K562 (cell line): ENCODE measurements around the gene TTBK2. TPM values are rescaled to one million over a fixed set of nuclear protein-coding genes. Genes with fewer than 3 reads are reported as not detected.

Source experiments
- ATAC-seq: fragments of 200-7000 bp; cut with Tn5 transposase; 3 replicates; pipeline ENCODE4 v1.9.1; 2020; ENCODE audit warnings: moderate library complexity
- BruUV-seq: library from RNA; stranded (reverse); fragments of 400-500 nt; replicated peaks from 2 replicates; lab custom pipeline; 2021; lab: Mats Ljungman, UMichigan
- CTCF ChIA-PET: fragments of 300-600 bp; formaldehyde crosslinking; extraction: SDS; loops from one replicate; lab custom pipeline; 2021; ENCODE audit warnings: low intra/inter-chr PET ratio; lab: Yijun Ruan, JAX
- POLR2A ChIA-PET: fragments of 300-600, 350-650 bp; sonication (Branson Sonifier 250); formaldehyde crosslinking; extraction: SDS; loops from one replicate; lab custom pipeline; 2021; ENCODE audit warnings: antibody characterized with exemption, inconsistent platforms; lab: Yijun Ruan, JAX
- DNase-seq, 4 experiments: peaks; one replicate each; pipeline versions ENCODE4 v3.0.0 to v3.0.0-alpha.2; 2011 to 2018; ENCODE audit warnings: low spot score in 3 of 4, mixed read lengths in 3 of 4; ENCODE audit errors: extremely low read depth in 1 of 4
- FAIRE-seq: peaks from 2 replicates; lab custom pipeline; 2011; peaks lifted over from hg19 to GRCh38; lab: Jason Lieb, UNC
- H2AFZ ChIP-seq: 2 replicates; pipeline ENCODE4 v1.6.0; 2011; ENCODE audit warnings: low read depth, low read length, control low read depth, inconsistent platforms
- H3K27ac ChIP-seq: fragments of 200-600 bp; 3 replicates; pipeline ENCODE4 v1.8.0; 2011; ENCODE audit warnings: low read depth, mild to moderate bottlenecking, control low read depth, inconsistent platforms, low read length, moderate library complexity, mixed read lengths; ENCODE audit errors: extremely low read depth
- H3K27me3 ChIP-seq, 2 experiments: fragments of 300-600 bp in 1 of 2; 2 replicates in 1 of 2; 3 replicates in 1 of 2; pipeline versions ENCODE4 v1.6.0 to v1.8.0; 2011; ENCODE audit warnings: inconsistent platforms in 2 of 2, low read length in 2 of 2, mild to moderate bottlenecking in 1 of 2, mixed read lengths in 1 of 2, moderate library complexity in 1 of 2; ENCODE audit not compliant: control insufficient read depth in 2 of 2, insufficient read depth in 2 of 2
- H3K36me3 ChIP-seq: fragments of 300-600 bp; 3 replicates; pipeline ENCODE4 v1.8.0; 2011; ENCODE audit warnings: mild to moderate bottlenecking, low read length, inconsistent platforms; ENCODE audit not compliant: control insufficient read depth, insufficient read depth
- H3K4me1 ChIP-seq, 2 experiments: fragments of 200-600 bp in 1 of 2; replicated peaks in 1 of 2; 2 replicates in 1 of 2; 3 replicates in 1 of 2; pipeline versions ENCODE4 v1.5.1 to v1.8.0; 2011; ENCODE audit warnings: inconsistent platforms in 2 of 2, low read length in 2 of 2, mild to moderate bottlenecking in 1 of 2, mixed read lengths in 1 of 2, moderate library complexity in 1 of 2; ENCODE audit not compliant: control insufficient read depth in 2 of 2, insufficient read depth in 2 of 2
- H3K4me2 ChIP-seq: 2 replicates; pipeline ENCODE4 v1.6.1; 2011; ENCODE audit warnings: low read length, control low read depth, inconsistent platforms, mixed read lengths; ENCODE audit not compliant: insufficient read depth
- H3K4me3 ChIP-seq: fragments of 200-600 bp; sonication (generic), shearing (Covaris generic); 2 replicates; pipeline ENCODE4 v1.5.1; 2016; ENCODE audit warnings: control low read depth, inconsistent platforms
- H3K79me2 ChIP-seq: fragments of 200-600 bp; 3 replicates; pipeline ENCODE4 v1.8.0; 2011; ENCODE audit warnings: low read length, inconsistent platforms; ENCODE audit not compliant: control insufficient read depth, insufficient read depth
- H3K9ac ChIP-seq, 2 experiments: 2 replicates each; pipeline versions ENCODE4 v1.6.0 to v1.6.1; 2011; ENCODE audit warnings: low read depth in 2 of 2, low read length in 2 of 2, control low read depth in 1 of 2, inconsistent platforms in 1 of 2, mild to moderate bottlenecking in 1 of 2, mixed read lengths in 1 of 2; ENCODE audit not compliant: insufficient read depth in 1 of 2
- H3K9me1 ChIP-seq: one replicate; pipeline ENCODE4 v1.6.0; 2011; ENCODE audit warnings: inconsistent platforms, mild to moderate bottlenecking, low read length, moderate library complexity; ENCODE audit not compliant: control insufficient read depth, insufficient read depth
- H3K9me3 ChIP-seq: replicated peaks from 2 replicates; pipeline ENCODE4 v1.5.1; 2011; ENCODE audit warnings: low read depth, low read length, inconsistent platforms; ENCODE audit not compliant: control insufficient read depth, insufficient read depth
- H4K20me1 ChIP-seq: replicated peaks from 2 replicates; pipeline ENCODE4 v1.6.1; 2011; ENCODE audit warnings: low read length, inconsistent platforms, mixed read lengths; ENCODE audit not compliant: control insufficient read depth, insufficient read depth
- ARHGAP35 ChIP-seq: fragments of 450-650 bp; IDR thresholded peaks from 2 replicates; pipeline ENCODE4 v1.6.1; 2018; ENCODE audit not compliant: partially characterized antibody
- ARID1B ChIP-seq: fragments of 450-650 bp; IDR thresholded peaks from 2 replicates; pipeline ENCODE4 v1.6.1; 2016; ENCODE audit warnings: antibody characterized with exemption, mild to moderate bottlenecking, inconsistent platforms
- ETS1 ChIP-seq: conservative IDR thresholded peaks from 2 replicates; pipeline ENCODE4 v1.6.1; 2011; ENCODE audit warnings: low read depth, mild to moderate bottlenecking, low read length; ENCODE audit not compliant: control insufficient read depth
- GTF2A2 ChIP-seq: IDR thresholded peaks from 2 replicates; pipeline ENCODE4 v1.6.1; 2016; ENCODE audit warnings: mild to moderate bottlenecking, missing genetic modification characterization, missing compliant biosample characterization
- KDM5B ChIP-seq: fragments of 200-600 bp; sonication (generic); IDR thresholded peaks from 2 replicates; pipeline ENCODE4 v1.6.1; 2012; ENCODE audit warnings: low read depth, mild to moderate bottlenecking, moderate library complexity, low read length, control low read depth, inconsistent platforms; ENCODE audit not compliant: insufficient replicate concordance
- SRSF3 ChIP-seq: fragments of 200-400 bp; formaldehyde crosslinking; IDR thresholded peaks from 2 replicates; pipeline ENCODE4 v1.6.1; 2016; ENCODE audit warnings: mild to moderate bottlenecking, low read length, moderate library complexity; ENCODE audit not compliant: insufficient read depth
- TRIM24 ChIP-seq, 2 experiments: fragments of 450-650 bp; IDR thresholded peaks; 2 replicates each; pipeline ENCODE4 v1.6.1; 2016
- ZNF239 ChIP-seq: fragments of 250-450 bp; sonication (Bioruptor Pico); IDR thresholded peaks from 2 replicates; pipeline ENCODE4 v1.4.0; 2020; ENCODE audit warnings: mild to moderate bottlenecking
- ZNF444 ChIP-seq: fragments of 250-450 bp; sonication (Bioruptor Pico); IDR thresholded peaks from 2 replicates; pipeline ENCODE4 v1.4.0; 2020; ENCODE audit warnings: mild to moderate bottlenecking, moderate library complexity
- WGBS: fragments of 100-300 bp; shearing (Covaris generic); methylation state at CpG from one replicate; pipeline ENCODE4 v1.1.6; 2016; ENCODE audit warnings: low coverage, mixed read lengths; ENCODE audit not compliant: insufficient coverage; ENCODE audit errors: missing lambda C conversion rate; 5-methylcytosine and 5-hydroxymethylcytosine counted together
- in situ Hi-C: fragments of 300-500 bp; cut with MboI; formaldehyde crosslinking; loops from 4 replicates; pipeline ENCODE4 v1.15.0; 2018; ENCODE audit warnings: inconsistent platforms, mixed read lengths
- intact Hi-C: fragments of 100-400 bp; cut with micrococcal nuclease; formaldehyde crosslinking; loops from 2 replicates; pipeline ENCODE4 v1.14.2; 2022
- polyA plus RNA-seq, 8 experiments: library from polyadenylated mRNA; depleted of rRNA in 4 of 8; stranded (reverse) in 5 of 8; unstranded in 3 of 8; fragments of >200 nt; fragmentation: Nextera tagmentation in 2 of 8; fragmentation: Illumina TruSeq in 1 of 8; extraction: Ambion mirVana in 2 of 8; extraction: Trizol in 1 of 8; gene quantifications; 2 replicates each; pipeline versions ENCODE4 v1.2.1 to v1.2.3, GENCODE V29; 2011 to 2014; ENCODE audit warnings: inconsistent platforms in 1 of 8, missing spikeins in 1 of 8
- total RNA-seq, 7 experiments: library from RNA; depleted of rRNA in 6 of 7; stranded (reverse); fragments of >200 nt in 6 of 7; fragmentation: Illumina TruSeq in 2 of 7; extraction: Trizol in 2 of 7; gene quantifications; 2 replicates each; pipeline versions ENCODE4 v1.2.1 to v1.2.3, GENCODE V29; 2011 to 2021; ENCODE audit warnings: low replicate concordance in 1 of 7
- TF ChIP-seq, protein P1 (sequence below): fragments of 450-650 bp; formaldehyde crosslinking; IDR thresholded peaks from 2 replicates; pipeline ENCODE4 v1.4.0; 2022; ENCODE audit warnings: missing genetic modification characterization

Gene TTBK2
- total and polyA plus RNA-seq, 9 of the 15 experiments (the other 6 are each of a cell fraction or from before 2014, with no cell fraction given) = 0.89 to 8.0 (median 4.8) TPM

- intact Hi-C loops = no loop called here
- ATAC-seq = no peak
- Histone ChIP-seq H3K27ac (no peak overlapping the region), H3K27me3 (no peaks in the 10 kb centered on the region), H2AFZ (no peak overlapping the region)
- no TSS peak for BruUV-seq
- POLR2A ChIA-PET = no interaction called here
- WGBS = 57% methylated on average over 2 of the region's 5 CpGs
- TF ChIP-seq ETS1 = no peak
- TF ChIP-seq TRIM24 (IDR thresholded peaks at IDR 0.05) = no peak
- TF ChIP-seq ZNF239 (CRISPR knock-in tag) = no peak
- no peak for TF ChIP-seq KDM5B
- no peak for TF ChIP-seq ARID1B
- no peak for TF ChIP-seq ZNF444 (CRISPR knock-in tag)
- TF ChIP-seq SRSF3 = no peak
- TF ChIP-seq, protein P1, sequence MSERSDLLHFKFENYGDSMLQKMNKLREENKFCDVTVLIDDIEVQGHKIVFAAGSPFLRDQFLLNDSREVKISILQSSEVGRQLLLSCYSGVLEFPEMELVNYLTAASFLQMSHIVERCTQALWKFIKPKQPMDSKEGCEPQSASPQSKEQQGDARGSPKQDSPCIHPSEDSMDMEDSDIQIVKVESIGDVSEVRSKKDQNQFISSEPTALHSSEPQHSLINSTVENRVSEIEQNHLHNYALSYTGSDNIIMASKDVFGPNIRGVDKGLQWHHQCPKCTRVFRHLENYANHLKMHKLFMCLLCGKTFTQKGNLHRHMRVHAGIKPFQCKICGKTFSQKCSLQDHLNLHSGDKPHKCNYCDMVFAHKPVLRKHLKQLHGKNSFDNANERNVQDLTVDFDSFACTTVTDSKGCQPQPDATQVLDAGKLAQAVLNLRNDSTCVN (CRISPR knock-in tag) = no peak
- TF ChIP-seq GTF2A2 (tag) = no peak
- TF ChIP-seq ARHGAP35 = no peak
- TF ChIP-seq, all 486 proteins: peak for 0
- in situ Hi-C loops = no loop called here
- no peak for DNase-seq
- peaks cover 3% of the 10 kb centered on the region; the same call in 1 of the 2 replicates for H3K9me3 ChIP-seq
- no peak overlapping the region for H3K9ac ChIP-seq
- no peaks in the 10 kb centered on the region for H3K4me1 ChIP-seq
- no peak for FAIRE-seq
- H3K4me3 ChIP-seq = no peak overlapping the region
- CTCF ChIA-PET = no interaction called here
- no peaks in the 10 kb centered on the region for H3K36me3 ChIP-seq
- no peak overlapping the region for H3K4me2 ChIP-seq
- no peaks in the 10 kb centered on the region for H3K9me1 ChIP-seq
- no peaks in the 10 kb centered on the region for H4K20me1 ChIP-seq
- no peaks in the 10 kb centered on the region for H3K79me2 ChIP-seq
Observed at GRCh38 chr15:42845581-42845980, 75.0 kb downstream of the TTBK2 start.
